Loucy (cell line): ENCODE results near the gene CDHR5.

Experiments used
- H2AFZ ChIP-seq: fragments of 200-600 bp; sonication (generic); 2 replicates; pipeline ENCODE4 v1.6.0; 2016; ENCODE audit warnings: antibody characterized with exemption, mild to moderate bottlenecking, low read length, moderate library complexity
- H3F3A ChIP-seq: fragments of 200-600 bp; 2 replicates; pipeline ENCODE4 v1.6.0; 2016; ENCODE audit warnings: antibody characterized with exemption, low read depth, mild to moderate bottlenecking
- H3K27me3 ChIP-seq: fragments of 200-600 bp; sonication (generic); 2 replicates; pipeline ENCODE4 v1.6.1; 2014; ENCODE audit warnings: low read length, mild to moderate bottlenecking; ENCODE audit not compliant: insufficient read depth, poor library complexity, severe bottlenecking
- H3K36me3 ChIP-seq: fragments of 200-600 bp; sonication (generic); 2 replicates; pipeline ENCODE4 v1.6.1; 2016; ENCODE audit warnings: low read length; ENCODE audit not compliant: insufficient read depth
- H3K4me1 ChIP-seq: fragments of 200-600 bp; sonication (generic); 2 replicates; pipeline ENCODE4 v1.5.1; 2014; ENCODE audit warnings: low read length, mild to moderate bottlenecking; ENCODE audit not compliant: insufficient read depth, poor library complexity, severe bottlenecking
- H3K4me2 ChIP-seq: fragments of 200-600 bp; sonication (generic); 2 replicates; pipeline ENCODE4 v1.6.0; 2014; ENCODE audit warnings: antibody characterized with exemption, low read length, low read depth, mild to moderate bottlenecking; ENCODE audit not compliant: poor library complexity, severe bottlenecking
- H3K4me3 ChIP-seq: fragments of 200-600 bp; sonication (generic); 2 replicates; pipeline ENCODE4 v1.5.1; 2014; ENCODE audit warnings: low read length, mild to moderate bottlenecking, mixed read lengths; ENCODE audit not compliant: poor library complexity, severe bottlenecking
- H3K79me2 ChIP-seq: fragments of 200-600 bp; sonication (generic); 2 replicates; pipeline ENCODE4 v1.6.1; 2014; ENCODE audit warnings: low read length; ENCODE audit not compliant: insufficient read depth
- H3K9ac ChIP-seq: fragments of 200-600 bp; sonication (generic); 2 replicates; pipeline ENCODE4 v1.6.0; 2014; ENCODE audit warnings: mild to moderate bottlenecking, low read depth, low read length, moderate library complexity; ENCODE audit not compliant: poor library complexity, severe bottlenecking
- H3K9me2 ChIP-seq: fragments of 200-600 bp; sonication (generic); replicated peaks from 2 replicates; pipeline ENCODE4 v1.6.1; 2016; ENCODE audit warnings: low read depth, low read length, mixed read lengths
- H3K9me3 ChIP-seq: fragments of 200-600 bp; sonication (generic); 2 replicates; pipeline ENCODE4 v1.6.1; 2014; ENCODE audit warnings: mild to moderate bottlenecking, antibody characterized with exemption, low read length, low read depth; ENCODE audit not compliant: insufficient read depth
- H4K20me1 ChIP-seq: fragments of 200-600 bp; sonication (generic); 2 replicates; pipeline ENCODE4 v1.6.0; 2014; ENCODE audit warnings: antibody characterized with exemption, low read length, mild to moderate bottlenecking; ENCODE audit not compliant: insufficient read depth, poor library complexity, severe bottlenecking
- CTCF ChIP-seq: fragments of 200-600 bp; sonication (generic); conservative IDR thresholded peaks from 2 replicates; pipeline ENCODE4 v1.5.1; 2014; ENCODE audit warnings: mild to moderate bottlenecking, antibody characterized with exemption, low read length
- EZH2phosphoT487 ChIP-seq: fragments of 200-600 bp; IDR thresholded peaks from 2 replicates; pipeline ENCODE4 v1.6.1; 2018; ENCODE audit warnings: antibody characterized with exemption, mild to moderate bottlenecking, moderate library complexity, borderline replicate concordance

CDHR5 gene

DNA sequence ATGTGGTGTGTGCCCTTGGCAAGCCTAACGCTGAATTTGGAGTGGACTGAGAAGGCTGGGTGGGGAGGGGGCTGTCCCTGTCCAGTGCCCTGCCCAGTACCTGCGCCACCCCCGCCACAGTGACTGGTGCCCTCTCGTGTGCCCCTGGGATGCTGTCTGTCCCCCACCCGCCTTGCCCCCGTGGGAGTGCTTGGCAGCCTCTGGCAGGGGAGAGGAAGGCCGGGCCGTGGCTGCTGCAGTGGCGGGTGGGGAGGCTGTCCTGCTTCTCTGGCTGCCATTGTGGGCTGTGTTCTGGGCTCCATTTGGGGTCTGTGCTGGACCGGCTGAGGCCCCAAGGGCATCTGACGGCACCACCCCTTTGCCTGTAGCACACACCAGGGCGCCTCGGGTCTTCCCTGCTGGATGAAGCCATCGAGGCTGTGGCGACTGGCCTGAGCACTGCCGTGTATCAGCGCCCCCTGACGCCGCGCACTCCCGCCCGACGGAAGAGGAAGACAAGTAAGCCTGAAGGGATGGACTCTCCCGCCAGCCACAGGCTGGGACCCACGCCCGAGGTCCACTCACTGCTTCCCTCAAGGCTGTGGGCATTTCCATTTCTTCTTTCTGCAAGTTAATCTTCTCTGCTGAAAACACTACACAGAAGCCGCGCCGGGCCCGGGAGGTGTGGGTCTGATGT lies 26.6 kb downstream of the CDHR5 start:
- no peaks in the 10 kb centered on the region for H3K79me2 ChIP-seq
- no peaks in the 10 kb centered on the region for H3K27me3 ChIP-seq
- no peak overlapping the region for H3K4me3 ChIP-seq
- no peak overlapping the region for H3K4me2 ChIP-seq
- no peaks in the 10 kb centered on the region for H3F3A ChIP-seq
- peaks cover 90% of the 10 kb centered on the region; the same call in 1 of the 2 replicates for H3K36me3 ChIP-seq
- TF ChIP-seq EZH2phosphoT487 (no peak), CTCF (no peak)
- H4K20me1 ChIP-seq = no peaks in the 10 kb centered on the region
- no peaks in the 10 kb centered on the region for H3K9me3 ChIP-seq
- no peaks in the 10 kb centered on the region for H3K9me2 ChIP-seq
- no peak overlapping the region for H2AFZ ChIP-seq
- no peak overlapping the region for H3K9ac ChIP-seq
- no peaks in the 10 kb centered on the region for H3K4me1 ChIP-seq

DNA sequence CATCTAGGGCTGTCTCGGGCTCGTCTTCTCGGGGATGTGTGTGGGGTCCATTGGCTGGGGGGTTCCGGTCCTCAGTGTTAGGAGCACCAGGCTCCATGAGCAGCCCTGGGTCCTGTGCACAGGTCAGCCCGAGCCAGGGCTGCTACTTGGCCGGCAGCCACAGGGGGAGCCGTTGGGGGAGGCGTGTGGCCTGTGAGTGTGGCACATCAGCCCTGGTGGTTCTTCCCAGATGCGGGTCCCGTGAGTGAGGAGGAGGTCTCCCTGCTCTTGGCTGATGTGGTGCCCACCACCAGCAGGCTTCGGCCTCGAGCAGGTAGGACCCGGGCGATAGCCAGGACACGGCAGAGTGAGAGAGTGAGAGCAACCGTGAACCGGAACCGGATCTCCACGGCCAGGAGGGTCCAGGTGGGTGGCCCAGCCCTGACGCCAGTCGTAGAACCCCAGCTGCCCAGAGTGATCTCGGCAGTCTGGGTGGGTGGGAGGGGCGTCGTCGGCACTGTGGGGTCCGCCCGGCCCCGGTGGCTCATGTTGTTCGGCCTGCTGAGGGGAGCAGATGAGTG lies 27.5 kb downstream of the CDHR5 start:
- Histone ChIP-seq H4K20me1 (no peaks in the 10 kb centered on the region), H3K4me1 (no peaks in the 10 kb centered on the region), H3K4me3 (no peak overlapping the region), H3K9ac (no peak overlapping the region), H3K79me2 (no peaks in the 10 kb centered on the region), H3K9me2 (no peaks in the 10 kb centered on the region), H3K4me2 (no peak overlapping the region), H3F3A (no peaks in the 10 kb centered on the region), H3K36me3 (peaks cover 90% of the 10 kb centered on the region; the same call in 1 of the 2 replicates), H3K9me3 (no peaks in the 10 kb centered on the region), H3K27me3 (no peaks in the 10 kb centered on the region), H2AFZ (no peak overlapping the region)
- no peak for TF ChIP-seq EZH2phosphoT487
- TF ChIP-seq CTCF = peak; percentile 45

- Histone ChIP-seq H3K79me2 (no peaks in the 10 kb centered on the region), H3K4me1 (no peaks in the 10 kb centered on the region), H3K9me2 (no peaks in the 10 kb centered on the region), H3K36me3 (peaks cover 87% of the 10 kb centered on the region; the same call in 1 of the 2 replicates), H3K4me2 (no peak overlapping the region), H3K27me3 (no peaks in the 10 kb centered on the region), H3K4me3 (no peak overlapping the region), H3K9me3 (no peaks in the 10 kb centered on the region), H3K9ac (no peak overlapping the region), H3F3A (no peaks in the 10 kb centered on the region), H2AFZ (no peak overlapping the region), H4K20me1 (no peaks in the 10 kb centered on the region)
- TF ChIP-seq CTCF = no peak
- TF ChIP-seq EZH2phosphoT487 = no peak
Observed at GRCh38 chr11:596374-596773, 28.4 kb downstream of the CDHR5 start.
